Measurements from ENCODE around the gene RPS13.
A peak's percentile ranks its signal among the peaks of the same experiment; 100 is the strongest.
"Not testable (repeated sequence)": the region's sequence is repeated elsewhere in the genome, so short reads cannot be mapped to it uniquely, and the experiment has no call there.

The RPS13 gene

GRCh38 chr11:17077520-17078401 is at the start of gene RPS13:
TSS of gene RPS13 (minus strand) at chr11:17077667. CDS start at chr11:17077641, 26 bp downstream.
- Histone ChIP-seq H3K9me3 (ENCODE audit: severe bottlenecking) (no peaks in the 10 kb centered on the region), H3K27ac (ENCODE audit: poor library complexity, severe bottlenecking) (peak within 1 kb of the TSS; percentile 63), H3K27me3 (ENCODE audit: insufficient read depth, poor library complexity, severe bottlenecking) (no peaks in the 10 kb centered on the region), H3K36me3 (ENCODE audit: low read depth) (peaks cover 44% of the 10 kb centered on the region), H3K4me1 (ENCODE audit: insufficient read depth, poor library complexity, severe bottlenecking) (peaks cover 10% of the 10 kb centered on the region), H3K4me3 (ENCODE audit: severe bottlenecking) (peak within 1 kb of the TSS; percentile 87)
- ATAC-seq (ENCODE audit: low read depth) (peak; percentile 93), DNase-seq (ENCODE audit: low spot score) (peak; percentile 97)
- TF ChIP-seq CTCF (IDR thresholded peaks at IDR 0.05; ENCODE audit: poor library complexity, severe bottlenecking): no peak

GRCh38 chr11:17121981-17122380 is 44.5 kb upstream of the RPS13 start:
- Histone ChIP-seq H3K27me3 (ENCODE audit: insufficient read depth, poor library complexity, severe bottlenecking) (no peaks in the 10 kb centered on the region), H3K27ac (ENCODE audit: poor library complexity, severe bottlenecking) (no peak overlapping the region), H3K36me3 (ENCODE audit: low read depth) (peaks cover 70% of the 10 kb centered on the region), H3K4me1 (ENCODE audit: insufficient read depth, poor library complexity, severe bottlenecking) (no peaks in the 10 kb centered on the region), H3K4me3 (ENCODE audit: severe bottlenecking) (no peak overlapping the region), H3K9me3 (ENCODE audit: severe bottlenecking) (no peaks in the 10 kb centered on the region)
- no peak for ATAC-seq (ENCODE audit: low read depth)
- DNase-seq (ENCODE audit: low spot score): no peak
- no peak for TF ChIP-seq CTCF (IDR thresholded peaks at IDR 0.05; ENCODE audit: poor library complexity, severe bottlenecking)

GRCh38 chr11:17117262-17117661 is 39.8 kb upstream of the RPS13 start:
- DNase-seq (ENCODE audit: low spot score): no peak
- ATAC-seq (ENCODE audit: low read depth): peak; percentile 73
- no peaks in the 10 kb centered on the region for H3K9me3 ChIP-seq (ENCODE audit: severe bottlenecking)
- no peaks in the 10 kb centered on the region for H3K4me1 ChIP-seq (ENCODE audit: insufficient read depth, poor library complexity, severe bottlenecking)
- peak overlapping the region; percentile 33 for H3K27ac ChIP-seq (ENCODE audit: poor library complexity, severe bottlenecking)
- H3K36me3 ChIP-seq (ENCODE audit: low read depth): peaks cover 74% of the 10 kb centered on the region
- H3K4me3 ChIP-seq (ENCODE audit: severe bottlenecking): no peak overlapping the region
- TF ChIP-seq CTCF (IDR thresholded peaks at IDR 0.05; ENCODE audit: poor library complexity, severe bottlenecking): no peak
- H3K27me3 ChIP-seq (ENCODE audit: insufficient read depth, poor library complexity, severe bottlenecking): no peaks in the 10 kb centered on the region

- H3K4me1 ChIP-seq (ENCODE audit: insufficient read depth, poor library complexity, severe bottlenecking): no peaks in the 10 kb centered on the region
- peaks cover 75% of the 10 kb centered on the region for H3K36me3 ChIP-seq (ENCODE audit: low read depth)
- no peaks in the 10 kb centered on the region for H3K9me3 ChIP-seq (ENCODE audit: severe bottlenecking)
- no peak for ATAC-seq (ENCODE audit: low read depth)
- H3K27me3 ChIP-seq (ENCODE audit: insufficient read depth, poor library complexity, severe bottlenecking): no peaks in the 10 kb centered on the region
- H3K27ac ChIP-seq (ENCODE audit: poor library complexity, severe bottlenecking): no peak overlapping the region
- no peak overlapping the region for H3K4me3 ChIP-seq (ENCODE audit: severe bottlenecking)
- no peak for DNase-seq (ENCODE audit: low spot score)
- TF ChIP-seq CTCF (IDR thresholded peaks at IDR 0.05; ENCODE audit: poor library complexity, severe bottlenecking): no peak
Measured at GRCh38 chr11:17116117-17116516, 38.6 kb upstream of the RPS13 start.

- TF ChIP-seq CTCF (IDR thresholded peaks at IDR 0.05; ENCODE audit: poor library complexity, severe bottlenecking): peak; percentile 41
- ATAC-seq (ENCODE audit: low read depth); DNase-seq (ENCODE audit: low spot score); H3K4me1 ChIP-seq (ENCODE audit: insufficient read depth, poor library complexity, severe bottlenecking); H3K27ac ChIP-seq (ENCODE audit: poor library complexity, severe bottlenecking); H3K4me3 ChIP-seq (ENCODE audit: severe bottlenecking); H3K9me3 ChIP-seq (ENCODE audit: severe bottlenecking); H3K27me3 ChIP-seq (ENCODE audit: insufficient read depth, poor library complexity, severe bottlenecking): not testable (repeated sequence)
- H3K36me3 ChIP-seq (ENCODE audit: low read depth): peaks cover 92% of the 10 kb centered on the region
Measured at GRCh38 chr11:17107745-17108144, 30.3 kb upstream of the RPS13 start.

GRCh38 chr11:17105404-17106040 is 28.1 kb upstream of the RPS13 start:
- not testable (repeated sequence) for DNase-seq (ENCODE audit: low spot score); H3K27me3 ChIP-seq (ENCODE audit: insufficient read depth, poor library complexity, severe bottlenecking); H3K27ac ChIP-seq (ENCODE audit: poor library complexity, severe bottlenecking); H3K4me3 ChIP-seq (ENCODE audit: severe bottlenecking); H3K9me3 ChIP-seq (ENCODE audit: severe bottlenecking); ATAC-seq (ENCODE audit: low read depth); H3K4me1 ChIP-seq (ENCODE audit: insufficient read depth, poor library complexity, severe bottlenecking)
- peaks cover 88% of the 10 kb centered on the region for H3K36me3 ChIP-seq (ENCODE audit: low read depth)
